Esophagus muscularis mucosa (tissue), 3 donors: Measurements from ENCODE around the gene LTBP3.

Experiments
- POLR2A ChIP-seq: fragments of 450-650 bp; IDR thresholded peaks from one replicate; pipeline ENCODE4 v1.6.1; 2017; ENCODE audit warnings: antibody characterized with exemption, moderate library complexity, mild to moderate bottlenecking, low read depth
- TF ChIP-seq, protein P1 (sequence below), 3 experiments: fragments of 200-600 bp in 2 of 3; fragments of 450-650 bp in 1 of 3; sonication (generic) in 2 of 3; IDR thresholded peaks; one replicate each; pipeline ENCODE4 v1.5.1; 2017 to 2019; ENCODE audit warnings: antibody characterized with exemption in 3 of 3, mild to moderate bottlenecking in 2 of 3, moderate library complexity in 1 of 3

DNA sequence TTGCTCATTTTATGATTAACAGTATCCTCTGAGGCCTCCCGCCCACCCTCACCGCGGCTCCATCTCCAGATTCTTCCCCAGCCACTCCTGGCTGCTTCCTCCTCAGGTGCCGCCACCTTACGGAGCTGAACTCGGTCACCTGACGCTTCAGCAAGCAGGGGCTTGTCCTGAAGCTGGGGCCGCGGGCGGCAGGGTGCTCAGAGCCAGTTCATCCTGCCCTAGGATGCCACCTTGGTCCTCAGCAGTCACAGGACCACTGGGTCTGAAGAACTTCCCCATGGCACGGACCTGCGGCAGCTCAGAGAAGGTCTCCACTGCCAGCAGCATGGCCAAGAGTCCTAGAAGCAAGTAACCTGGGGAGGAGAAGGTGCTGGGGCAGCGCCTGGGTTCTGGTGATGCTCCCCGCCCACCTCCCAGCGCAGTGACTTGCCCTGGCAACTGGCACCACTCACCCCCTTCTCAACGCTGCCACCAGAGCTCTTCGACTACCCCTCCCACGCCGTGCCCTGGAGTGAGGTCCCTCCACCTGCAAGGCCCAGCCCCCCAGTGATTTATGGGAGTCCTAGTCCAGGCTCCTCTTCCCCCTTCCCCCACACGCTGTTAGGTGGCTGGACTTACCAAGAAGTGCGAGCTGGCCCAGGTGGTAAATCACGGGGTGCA lies 34.8 kb upstream of the LTBP3 start:
- TF ChIP-seq, protein P1, sequence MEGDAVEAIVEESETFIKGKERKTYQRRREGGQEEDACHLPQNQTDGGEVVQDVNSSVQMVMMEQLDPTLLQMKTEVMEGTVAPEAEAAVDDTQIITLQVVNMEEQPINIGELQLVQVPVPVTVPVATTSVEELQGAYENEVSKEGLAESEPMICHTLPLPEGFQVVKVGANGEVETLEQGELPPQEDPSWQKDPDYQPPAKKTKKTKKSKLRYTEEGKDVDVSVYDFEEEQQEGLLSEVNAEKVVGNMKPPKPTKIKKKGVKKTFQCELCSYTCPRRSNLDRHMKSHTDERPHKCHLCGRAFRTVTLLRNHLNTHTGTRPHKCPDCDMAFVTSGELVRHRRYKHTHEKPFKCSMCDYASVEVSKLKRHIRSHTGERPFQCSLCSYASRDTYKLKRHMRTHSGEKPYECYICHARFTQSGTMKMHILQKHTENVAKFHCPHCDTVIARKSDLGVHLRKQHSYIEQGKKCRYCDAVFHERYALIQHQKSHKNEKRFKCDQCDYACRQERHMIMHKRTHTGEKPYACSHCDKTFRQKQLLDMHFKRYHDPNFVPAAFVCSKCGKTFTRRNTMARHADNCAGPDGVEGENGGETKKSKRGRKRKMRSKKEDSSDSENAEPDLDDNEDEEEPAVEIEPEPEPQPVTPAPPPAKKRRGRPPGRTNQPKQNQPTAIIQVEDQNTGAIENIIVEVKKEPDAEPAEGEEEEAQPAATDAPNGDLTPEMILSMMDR (IDR thresholded peaks at IDR 0.05) = no peak
- TF ChIP-seq POLR2A = no peak
